CD4-positive, CD25-positive, alpha-beta regulatory T cell (primary cell): ENCODE results near the gene IQGAP1. TPM values are rescaled to one million over a fixed set of nuclear protein-coding genes. Genes with fewer than 3 reads are reported as not detected.

Experiments used
- ATAC-seq, 2 donors: fragments of 150-1000 bp; cut with Tn5 transposase; one replicate each; pipeline ENCODE4 v1.10.0; 2021; ENCODE audit warnings: low read depth in 2 of 2, moderate number of reproducible peaks in 2 of 2, moderate library complexity in 1 of 2
- DNase-seq, 3 donors: peaks; one replicate each; pipeline versions ENCODE4 v3.0.0 to v3.0.0-alpha.2; 2012 to 2022; ENCODE audit warnings: mixed read lengths in 1 of 3
- H3K27ac ChIP-seq: one replicate; pipeline ENCODE4 v1.7.0; 2013; ENCODE audit warnings: mild to moderate bottlenecking, low read length; ENCODE audit not compliant: insufficient read depth, poor library complexity, severe bottlenecking
- H3K27me3 ChIP-seq: one replicate; pipeline ENCODE4 v1.7.0; 2013; ENCODE audit warnings: low read length; ENCODE audit not compliant: control insufficient read depth, insufficient read depth
- H3K36me3 ChIP-seq: one replicate; pipeline ENCODE4 v1.7.0; 2013; ENCODE audit warnings: mild to moderate bottlenecking, low read length, moderate library complexity; ENCODE audit not compliant: control insufficient read depth, insufficient read depth
- H3K4me1 ChIP-seq: 2 replicates; pipeline ENCODE4 v1.7.0; 2013; ENCODE audit warnings: mild to moderate bottlenecking, low read length; ENCODE audit not compliant: insufficient read depth, control insufficient read depth, poor library complexity, severe bottlenecking
- H3K4me3 ChIP-seq: one replicate; pipeline ENCODE4 v1.7.0; 2013; ENCODE audit warnings: low read depth, mild to moderate bottlenecking, low read length, moderate library complexity
- H3K9me3 ChIP-seq, 2 experiments: 1 replicate in 1 of 2; 2 replicates in 1 of 2; pipeline ENCODE4 v1.7.0; 2013; ENCODE audit warnings: low read length in 2 of 2, mild to moderate bottlenecking in 1 of 2, moderate library complexity in 1 of 2; ENCODE audit not compliant: control insufficient read depth in 2 of 2
- H3K27ac Mint-ChIP-seq, 3 donors: one replicate each; pipeline ENCODE4 v1.8.0; 2020 to 2022; ENCODE audit warnings: mild to moderate bottlenecking in 3 of 3, mixed read lengths in 3 of 3, moderate library complexity in 2 of 3
- H3K27me3 Mint-ChIP-seq: one replicate; pipeline ENCODE4 v1.8.0; 2022; ENCODE audit warnings: mild to moderate bottlenecking, mixed read lengths
- H3K36me3 Mint-ChIP-seq: one replicate; pipeline ENCODE4 v1.8.0; 2020; ENCODE audit warnings: mixed read lengths
- H3K4me1 Mint-ChIP-seq, 4 donors: one replicate each; pipeline ENCODE4 v1.8.0; 2020 to 2022; ENCODE audit warnings: mixed read lengths in 4 of 4, mild to moderate bottlenecking in 1 of 4
- H3K4me3 Mint-ChIP-seq, 4 donors: one replicate each; pipeline ENCODE4 v1.8.0; 2020 to 2022; ENCODE audit warnings: mild to moderate bottlenecking in 4 of 4, mixed read lengths in 4 of 4, moderate library complexity in 3 of 4
- H3K9me3 Mint-ChIP-seq, 7 donors: one replicate each; pipeline ENCODE4 v1.8.0; 2020 to 2022; ENCODE audit warnings: mixed read lengths in 7 of 7, mild to moderate bottlenecking in 3 of 7, moderate library complexity in 2 of 7
- polyA plus RNA-seq, 4 donors: library from polyadenylated mRNA; unstranded; fragments of 300-500 nt; fragmentation: Illumina TruSeq; gene quantifications; one replicate each; pipeline ENCODE4 v1.2.3, GENCODE V29; 2021
- total RNA-seq: library from RNA; stranded (reverse); gene quantifications from one replicate; pipeline ENCODE4 v1.2.3, GENCODE V29; 2022

IQGAP1 gene
- total and polyA plus RNA-seq, 5 donors from 2014 or later, result 98.2 to 198 (median 144) TPM

GRCh38 chr15:90449206-90449735, 61.2 kb downstream of the IQGAP1 start:
- peaks cover 89% of the 10 kb centered on the region for H3K36me3 ChIP-seq
- no peak overlapping the region for H3K27ac ChIP-seq
- no peak overlapping the region for H3K4me3 ChIP-seq
- Mint-ChIP-seq H3K4me3 (no peak overlapping the region), H3K27me3 (no peaks in the 10 kb centered on the region), H3K9me3 (no peaks in the 10 kb centered on the region), H3K4me1 (peaks cover 5 to 39% (median 7%) of the 10 kb centered on the region in 4 donors), H3K36me3 (peaks cover 62% of the 10 kb centered on the region), H3K27ac (peak overlapping the region in 1 of 3 donors; percentile 58)
- no peaks in the 10 kb centered on the region for H3K4me1 ChIP-seq
- no peak for ATAC-seq
- no peak for DNase-seq
- no peaks in the 10 kb centered on the region for H3K9me3 ChIP-seq
- H3K27me3 ChIP-seq, result no peaks in the 10 kb centered on the region

DNA sequence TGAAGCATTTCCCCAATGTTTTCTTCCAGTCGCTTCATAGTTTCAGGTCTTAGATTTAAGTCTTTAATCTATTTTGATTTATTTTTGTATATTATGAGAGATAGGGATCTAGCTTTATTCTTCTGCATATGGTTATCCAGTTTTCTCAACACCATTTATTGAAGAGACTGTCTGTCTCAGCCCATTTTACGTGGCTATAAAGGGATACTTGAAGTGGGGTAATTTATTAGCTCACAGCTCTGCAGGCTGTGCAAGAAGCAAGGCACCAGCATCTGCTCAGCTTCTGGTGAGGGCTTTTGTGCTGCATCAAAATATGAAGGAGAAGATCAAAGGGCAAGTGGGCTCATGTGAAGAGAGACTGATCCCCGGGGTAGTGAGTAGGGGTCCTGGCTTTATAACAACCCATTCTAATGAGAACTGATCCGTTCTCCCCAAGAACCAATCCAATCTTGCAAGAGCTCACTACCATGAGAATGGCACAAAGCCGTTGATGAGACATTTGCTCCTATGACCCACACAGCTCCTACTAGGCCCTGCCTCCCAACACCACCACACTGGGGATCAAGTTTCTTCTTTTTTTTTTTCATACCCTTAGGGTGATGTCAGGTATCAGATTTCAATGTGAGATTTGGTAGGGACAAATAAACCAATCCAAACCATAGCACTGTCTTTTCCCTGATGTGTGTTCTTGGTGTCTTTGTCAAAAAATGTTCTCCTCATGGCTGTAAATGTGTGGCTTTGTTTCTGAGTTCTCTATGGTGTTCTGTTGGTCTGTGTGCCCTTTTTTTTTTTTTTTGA, 63.2 kb downstream of the IQGAP1 start:
- H3K27ac Mint-ChIP-seq, result peak overlapping the region in 2 of 3 donors; percentile 59 to 83
- H3K36me3 Mint-ChIP-seq, result peaks cover 63% of the 10 kb centered on the region
- no peak for DNase-seq
- Histone ChIP-seq H3K9me3 (no peaks in the 10 kb centered on the region), H3K4me1 (no peaks in the 10 kb centered on the region), H3K36me3 (peaks cover 89% of the 10 kb centered on the region), H3K27me3 (no peaks in the 10 kb centered on the region), H3K27ac (no peak overlapping the region), H3K4me3 (no peak overlapping the region)
- peaks cover 4 to 28% (median 8%) of the 10 kb centered on the region in 4 donors for H3K4me1 Mint-ChIP-seq
- H3K27me3 Mint-ChIP-seq, result no peaks in the 10 kb centered on the region
- ATAC-seq, result no peak
- H3K4me3 Mint-ChIP-seq, result no peak overlapping the region
- H3K9me3 Mint-ChIP-seq, result no peaks in the 10 kb centered on the region

- H3K27me3 ChIP-seq, result no peaks in the 10 kb centered on the region
- DNase-seq, result no peak
- no peak overlapping the region for H3K27ac ChIP-seq
- Mint-ChIP-seq H3K4me1 (peaks cover 2 to 10% (median 9%) of the 10 kb centered on the region in 4 donors), H3K36me3 (peaks cover 62% of the 10 kb centered on the region), H3K4me3 (no peak overlapping the region), H3K27me3 (no peaks in the 10 kb centered on the region), H3K27ac (peak overlapping the region in 1 of 3 donors; percentile 92), H3K9me3 (no peaks in the 10 kb centered on the region)
- H3K4me3 ChIP-seq, result no peak overlapping the region
- ATAC-seq, result no peak
- H3K9me3 ChIP-seq, result no peaks in the 10 kb centered on the region
- H3K36me3 ChIP-seq, result peaks cover 91% of the 10 kb centered on the region
- no peaks in the 10 kb centered on the region for H3K4me1 ChIP-seq
These were observed 68.2 kb downstream of the IQGAP1 start for GRCh38 chr15:90456236-90456635.

GRCh38 chr15:90458061-90458460, 70.0 kb downstream of the IQGAP1 start:
- no peak for DNase-seq
- ATAC-seq, result no peak
- no peaks in the 10 kb centered on the region for H3K27me3 Mint-ChIP-seq
- H3K4me3 Mint-ChIP-seq, result no peak overlapping the region
- peaks cover 5 to 23% (median 18%) of the 10 kb centered on the region in 4 donors for H3K4me1 Mint-ChIP-seq
- H3K4me1 ChIP-seq, result no peaks in the 10 kb centered on the region
- H3K27ac ChIP-seq, result no peak overlapping the region
- H3K36me3 ChIP-seq, result peaks cover 84% of the 10 kb centered on the region
- H3K27ac Mint-ChIP-seq, result no peak overlapping the region
- H3K4me3 ChIP-seq, result no peak overlapping the region
- no peaks in the 10 kb centered on the region for H3K27me3 ChIP-seq
- peaks cover 57% of the 10 kb centered on the region for H3K36me3 Mint-ChIP-seq
- H3K9me3 Mint-ChIP-seq, result no peaks in the 10 kb centered on the region
- H3K9me3 ChIP-seq, result no peaks in the 10 kb centered on the region

GRCh38 chr15:90459368-90459767, 71.3 kb downstream of the IQGAP1 start:
- H3K36me3 ChIP-seq, result peaks cover 84% of the 10 kb centered on the region
- peaks cover 54% of the 10 kb centered on the region for H3K36me3 Mint-ChIP-seq
- no peak for DNase-seq
- H3K27me3 ChIP-seq, result no peaks in the 10 kb centered on the region
- no peaks in the 10 kb centered on the region for H3K4me1 ChIP-seq
- H3K9me3 Mint-ChIP-seq, result no peaks in the 10 kb centered on the region
- H3K27ac Mint-ChIP-seq, result peak overlapping the region; percentile 18 to 60 (median 50)
- no peak overlapping the region for H3K4me3 ChIP-seq
- no peak overlapping the region for H3K27ac ChIP-seq
- no peak overlapping the region for H3K4me3 Mint-ChIP-seq
- peaks cover 7 to 24% (median 18%) of the 10 kb centered on the region in 4 donors for H3K4me1 Mint-ChIP-seq
- no peak for ATAC-seq
- H3K9me3 ChIP-seq, result no peaks in the 10 kb centered on the region
- no peaks in the 10 kb centered on the region for H3K27me3 Mint-ChIP-seq

- no peak overlapping the region for H3K27ac ChIP-seq
- no peaks in the 10 kb centered on the region for H3K27me3 ChIP-seq
- Mint-ChIP-seq H3K27me3 (no peaks in the 10 kb centered on the region), H3K36me3 (peaks cover 48% of the 10 kb centered on the region), H3K4me1 (peaks cover 7 to 22% (median 18%) of the 10 kb centered on the region in 4 donors), H3K9me3 (no peaks in the 10 kb centered on the region), H3K4me3 (no peak overlapping the region), H3K27ac (peak overlapping the region in 1 of 3 donors; percentile 50)
- H3K9me3 ChIP-seq, result no peaks in the 10 kb centered on the region
- no peak overlapping the region for H3K4me3 ChIP-seq
- DNase-seq, result no peak
- no peak for ATAC-seq
- no peaks in the 10 kb centered on the region for H3K4me1 ChIP-seq
- peaks cover 81% of the 10 kb centered on the region for H3K36me3 ChIP-seq
These were observed 72.2 kb downstream of the IQGAP1 start for GRCh38 chr15:90460142-90460824.

DNA sequence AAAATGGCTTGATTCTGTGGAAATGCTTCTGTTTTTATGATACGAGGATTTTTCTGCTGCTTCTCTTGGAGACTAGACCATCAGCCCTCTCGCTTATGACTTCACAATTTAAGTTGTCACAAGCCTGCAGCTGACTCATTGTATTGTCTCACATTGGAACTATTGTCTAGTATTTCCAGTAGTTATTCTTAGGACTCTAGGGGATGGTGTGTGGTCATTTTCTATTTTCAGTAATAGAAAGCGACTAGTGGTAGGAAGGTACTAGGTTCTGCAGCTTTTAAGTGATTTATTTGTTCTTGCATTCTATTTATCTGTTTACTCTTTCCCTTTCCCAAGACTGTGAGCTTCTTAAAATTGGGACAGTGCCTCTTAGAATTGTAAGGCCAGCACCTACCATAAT, 75.3 kb downstream of the IQGAP1 start:
- Mint-ChIP-seq H3K36me3 (peaks cover 55% of the 10 kb centered on the region), H3K27ac (peak overlapping the region in 1 of 3 donors; percentile 15), H3K4me1 (peaks cover 7 to 30% (median 21%) of the 10 kb centered on the region in 4 donors), H3K27me3 (no peaks in the 10 kb centered on the region), H3K9me3 (no peaks in the 10 kb centered on the region), H3K4me3 (no peak overlapping the region)
- Histone ChIP-seq H3K27ac (no peak overlapping the region), H3K9me3 (no peaks in the 10 kb centered on the region), H3K4me3 (no peak overlapping the region), H3K36me3 (peaks cover 82% of the 10 kb centered on the region), H3K4me1 (no peaks in the 10 kb centered on the region), H3K27me3 (no peaks in the 10 kb centered on the region)
- DNase-seq, result no peak
- no peak for ATAC-seq
